OCI-LY7 (cell line): ENCODE data around the gene NEDD4. TPM values are rescaled to one million over a fixed set of nuclear protein-coding genes. Genes with fewer than 3 reads are reported as not detected.

Experiments
- BruUV-seq: library from RNA; stranded (reverse); fragments of 400-500 nt; replicated peaks from 2 replicates; lab custom pipeline; 2021; lab: Mats Ljungman, UMichigan
- CTCF ChIA-PET: fragments of 300-600 bp; sonication (Branson Sonifier 250); formaldehyde crosslinking; loops from one replicate; lab custom pipeline; 2022; ENCODE audit warnings: antibody characterized with exemption; ENCODE audit not compliant: unreplicated experiment; lab: Charles Lee
- POLR2A ChIA-PET: fragments of 300-600 bp; sonication (Branson Sonifier 250); formaldehyde crosslinking; loops from one replicate; lab custom pipeline; 2022; ENCODE audit warnings: antibody characterized with exemption; lab: Charles Lee
- DNase-seq: peaks from one replicate; pipeline ENCODE4 v3.0.0-alpha.2; 2015; ENCODE audit warnings: low spot score
- H2AFZ ChIP-seq: fragments of 200-600 bp; sonication (generic), shearing (Covaris generic); 2 replicates; pipeline ENCODE4 v1.6.1; 2014; ENCODE audit warnings: mild to moderate bottlenecking, antibody characterized with exemption, low read length, moderate library complexity
- H3K27ac ChIP-seq: fragments of 200-600 bp; sonication (generic); 2 replicates; pipeline ENCODE4 v1.5.1; 2014; ENCODE audit warnings: mixed run types, low read depth, mild to moderate bottlenecking, moderate library complexity, low read length, inconsistent platforms; ENCODE audit not compliant: poor library complexity, severe bottlenecking
- H3K36me3 ChIP-seq: fragments of 200-600 bp; sonication (generic); 2 replicates; pipeline ENCODE4 v1.6.1; 2014; ENCODE audit warnings: mild to moderate bottlenecking, antibody characterized with exemption, low read length, moderate library complexity, mixed read lengths; ENCODE audit not compliant: insufficient read depth
- H3K4me1 ChIP-seq: fragments of 200-600 bp; sonication (generic); 2 replicates; pipeline ENCODE4 v1.5.1; 2014; ENCODE audit warnings: mild to moderate bottlenecking, low read length; ENCODE audit not compliant: insufficient read depth, poor library complexity, severe bottlenecking
- H3K4me2 ChIP-seq: fragments of 200-600 bp; sonication (generic); 2 replicates; pipeline ENCODE4 v1.6.1; 2014; ENCODE audit warnings: mild to moderate bottlenecking, low read length
- H3K4me3 ChIP-seq: fragments of 200-600 bp; sonication (generic); 2 replicates; pipeline ENCODE4 v1.5.1; 2014; ENCODE audit warnings: mild to moderate bottlenecking, low read depth, low read length; ENCODE audit not compliant: poor library complexity, severe bottlenecking
- H3K79me2 ChIP-seq: fragments of 200-600 bp; sonication (generic); 2 replicates; pipeline ENCODE4 v1.6.1; 2016; ENCODE audit warnings: low read depth, mild to moderate bottlenecking, low read length, moderate library complexity, mixed read lengths; ENCODE audit not compliant: insufficient read depth
- H3K9me2 ChIP-seq: fragments of 200-600 bp; sonication (generic); 2 replicates; pipeline ENCODE4 v1.6.1; 2016; ENCODE audit warnings: mild to moderate bottlenecking, low read length, mixed read lengths; ENCODE audit not compliant: insufficient read depth
- H3K9me3 ChIP-seq: fragments of 200-600 bp; sonication (generic); 2 replicates; pipeline ENCODE4 v1.6.1; 2014; ENCODE audit warnings: mild to moderate bottlenecking, mixed run types, low read length, mixed read lengths
- H4K20me1 ChIP-seq: fragments of 200-600 bp; sonication (generic); 2 replicates; pipeline ENCODE4 v1.6.1; 2014; ENCODE audit warnings: mild to moderate bottlenecking, antibody characterized with exemption, low read length, moderate library complexity, mixed read lengths; ENCODE audit not compliant: insufficient read depth
- EZH2phosphoT487 ChIP-seq: fragments of 200-600 bp; sonication (generic); IDR thresholded peaks from 2 replicates; pipeline ENCODE4 v1.6.1; 2018; ENCODE audit warnings: low read depth, borderline replicate concordance, mild to moderate bottlenecking, mixed run types, antibody characterized with exemption, low read length, moderate library complexity, mixed read lengths
- intact Hi-C: fragments of 100-400 bp; cut with micrococcal nuclease; formaldehyde crosslinking; loops from one replicate; pipeline ENCODE4 v1.10.0; 2022; ENCODE audit not compliant: unreplicated experiment
- total RNA-seq, 2 experiments: library from RNA; depleted of rRNA in 1 of 2; stranded (reverse); fragments of >200 nt in 1 of 2; shearing (Covaris generic) in 1 of 2; gene quantifications; 2 replicates each; pipeline ENCODE4 v1.2.3, GENCODE V29; 2014 to 2022
- TF ChIP-seq, protein P1 (sequence below): fragments of 200-600 bp; sonication (generic); conservative IDR thresholded peaks from 2 replicates; pipeline ENCODE4 v1.5.1; 2014; ENCODE audit warnings: mild to moderate bottlenecking, antibody characterized with exemption, low read length, moderate library complexity, mixed read lengths

NEDD4 gene
- total RNA-seq, 2 experiments from 2014 or later = 4.8 to 12.7 TPM

DNA sequence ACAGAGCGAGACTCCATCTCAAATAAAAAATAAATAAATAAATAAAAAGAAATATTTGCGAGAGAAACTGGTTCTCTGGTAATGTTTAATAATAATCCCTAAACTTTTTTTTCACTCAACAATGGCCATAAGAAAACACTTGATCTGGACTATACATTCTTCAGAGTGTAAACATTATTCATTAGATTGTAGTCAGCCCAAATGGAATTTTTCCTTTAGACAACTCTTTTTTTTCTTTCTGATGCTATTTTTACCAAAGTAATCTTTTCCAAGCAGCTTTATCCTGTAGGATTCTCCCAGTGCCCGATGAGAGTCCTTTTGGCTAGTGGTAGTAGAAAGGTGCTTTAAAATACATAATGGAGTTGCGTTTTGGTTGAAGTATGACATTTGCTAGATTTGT lies 90.4 kb downstream of the NEDD4 start:
- Histone ChIP-seq H3K27ac (no peak overlapping the region), H3K4me1 (no peaks in the 10 kb centered on the region), H3K4me3 (no peak overlapping the region), H3K36me3 (no peaks in the 10 kb centered on the region), H3K9me2 (no peaks in the 10 kb centered on the region), H4K20me1 (no peaks in the 10 kb centered on the region), H3K9me3 (no peaks in the 10 kb centered on the region), H3K79me2 (no peaks in the 10 kb centered on the region), H2AFZ (no peak overlapping the region), H3K4me2 (no peak overlapping the region)
- intact Hi-C loops = no loop called here
- BruUV-seq = no TSS peak
- no peak for DNase-seq
- TF ChIP-seq EZH2phosphoT487 = no peak
- TF ChIP-seq, protein P1, sequence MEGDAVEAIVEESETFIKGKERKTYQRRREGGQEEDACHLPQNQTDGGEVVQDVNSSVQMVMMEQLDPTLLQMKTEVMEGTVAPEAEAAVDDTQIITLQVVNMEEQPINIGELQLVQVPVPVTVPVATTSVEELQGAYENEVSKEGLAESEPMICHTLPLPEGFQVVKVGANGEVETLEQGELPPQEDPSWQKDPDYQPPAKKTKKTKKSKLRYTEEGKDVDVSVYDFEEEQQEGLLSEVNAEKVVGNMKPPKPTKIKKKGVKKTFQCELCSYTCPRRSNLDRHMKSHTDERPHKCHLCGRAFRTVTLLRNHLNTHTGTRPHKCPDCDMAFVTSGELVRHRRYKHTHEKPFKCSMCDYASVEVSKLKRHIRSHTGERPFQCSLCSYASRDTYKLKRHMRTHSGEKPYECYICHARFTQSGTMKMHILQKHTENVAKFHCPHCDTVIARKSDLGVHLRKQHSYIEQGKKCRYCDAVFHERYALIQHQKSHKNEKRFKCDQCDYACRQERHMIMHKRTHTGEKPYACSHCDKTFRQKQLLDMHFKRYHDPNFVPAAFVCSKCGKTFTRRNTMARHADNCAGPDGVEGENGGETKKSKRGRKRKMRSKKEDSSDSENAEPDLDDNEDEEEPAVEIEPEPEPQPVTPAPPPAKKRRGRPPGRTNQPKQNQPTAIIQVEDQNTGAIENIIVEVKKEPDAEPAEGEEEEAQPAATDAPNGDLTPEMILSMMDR = no peak
- CTCF ChIA-PET = no interaction called here
- POLR2A ChIA-PET = interaction anchor here (0.7 kb wide), 1 partner anchor 391 kb away, joined by 5 read pairs; no protein-coding TSS in a partner anchor

DNA sequence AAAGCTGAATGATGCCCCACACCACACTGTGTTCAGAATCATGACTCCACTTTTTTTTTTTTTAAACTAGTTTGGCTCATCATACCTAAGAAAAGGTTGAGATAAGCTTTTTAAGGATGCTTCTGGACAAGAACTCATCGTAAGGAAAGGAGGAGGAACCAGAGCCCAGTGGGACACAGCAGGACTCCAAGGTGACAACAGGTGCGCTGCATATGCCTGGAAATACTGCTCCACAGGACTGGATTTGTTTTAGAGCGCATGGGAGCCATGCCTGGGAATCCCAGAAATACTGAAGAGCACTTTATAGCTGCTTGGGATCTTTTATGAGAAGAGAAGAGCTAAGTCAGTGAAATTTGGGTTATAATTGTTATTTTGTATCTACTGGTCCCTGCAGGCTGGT lies 93.4 kb downstream of the NEDD4 start:
- Histone ChIP-seq H3K4me3 (no peak overlapping the region), H3K9me3 (no peaks in the 10 kb centered on the region), H2AFZ (no peak overlapping the region), H3K36me3 (no peaks in the 10 kb centered on the region), H3K4me1 (no peaks in the 10 kb centered on the region), H3K4me2 (no peak overlapping the region), H3K9me2 (no peaks in the 10 kb centered on the region), H3K27ac (no peak overlapping the region), H3K79me2 (no peaks in the 10 kb centered on the region), H4K20me1 (no peaks in the 10 kb centered on the region)
- no peak for DNase-seq
- intact Hi-C loops = no loop called here
- ChIA-PET CTCF (interaction anchor here (0.5 kb wide), 1 partner anchor 11 kb away, joined by 3 read pairs; no protein-coding TSS in a partner anchor), POLR2A (interaction anchor here (0.7 to 1.2 kb wide), 4 partner anchors 14 to 290 kb away, joined by 3 to 4 read pairs (median 3); no protein-coding TSS in a partner anchor)
- no TSS peak for BruUV-seq
- TF ChIP-seq EZH2phosphoT487 = no peak
- TF ChIP-seq, protein P1 = no peak

DNA sequence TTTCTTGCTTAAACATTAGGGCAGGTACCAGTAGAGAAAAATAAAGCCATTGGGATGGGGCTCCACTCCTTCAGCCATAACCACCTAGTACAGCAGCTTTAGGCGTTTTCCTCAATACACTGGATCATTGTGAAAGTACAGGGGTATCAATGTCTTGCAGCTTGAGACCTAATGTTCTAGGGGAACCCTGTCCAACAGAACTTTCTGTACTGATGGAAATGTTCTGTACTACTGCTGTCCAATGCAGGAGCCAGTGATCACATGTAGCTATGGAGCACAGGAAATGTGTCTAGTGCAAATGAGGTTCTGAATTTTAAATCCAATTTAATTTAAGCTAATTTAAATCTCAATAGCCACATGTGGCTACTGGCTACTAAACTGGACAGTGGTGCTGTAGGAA lies 93.9 kb downstream of the NEDD4 start:
- TF ChIP-seq, protein P1 = no peak
- no peak for TF ChIP-seq EZH2phosphoT487
- Histone ChIP-seq H3K4me2 (no peak overlapping the region), H4K20me1 (no peaks in the 10 kb centered on the region), H3K79me2 (no peaks in the 10 kb centered on the region), H3K27ac (no peak overlapping the region), H3K4me1 (no peaks in the 10 kb centered on the region), H2AFZ (no peak overlapping the region), H3K9me2 (no peaks in the 10 kb centered on the region), H3K36me3 (no peaks in the 10 kb centered on the region), H3K4me3 (no peak overlapping the region), H3K9me3 (no peaks in the 10 kb centered on the region)
- POLR2A ChIA-PET = interaction anchor here (0.7 to 1.2 kb wide), 4 partner anchors 13 to 289 kb away, joined by 3 to 4 read pairs (median 4); no protein-coding TSS in a partner anchor
- intact Hi-C loops = no loop called here
- DNase-seq = no peak
- CTCF ChIA-PET = interaction anchor here (0.5 kb wide), 1 partner anchor 10 kb away, joined by 3 read pairs; no protein-coding TSS in a partner anchor
- no TSS peak for BruUV-seq
